ENCODE data around the gene OR2T29. TPM values are rescaled to one million over a fixed set of nuclear protein-coding genes. Genes with fewer than 3 reads are reported as not detected.

Gene OR2T29
- total and polyA plus RNA-seq, 2 of the 8 experiments (the other 6 are each of a cell fraction or from before 2014, with no cell fraction given) = not detected

GRCh38 chr1:248599396-248599795 lies 36.8 kb upstream of the OR2T29 start:
- Histone ChIP-seq H3K4me1 (replicated peaks in 1 of 4; ENCODE audit: control insufficient read depth in 3 of 4, insufficient read depth in 4 of 4, low read length in 3 of 4) (no peaks in the 10 kb centered on the region), H2BK5ac (ENCODE audit: low read depth, low read length) (no peak overlapping the region), H4K5ac (ENCODE audit: insufficient read length, low read depth, low read length) (no peak overlapping the region), H3K23me2 (ENCODE audit: low read depth, low read length) (no peaks in the 10 kb centered on the region), H4K91ac (replicated peaks; ENCODE audit: insufficient read length, low read length) (no peak overlapping the region), H4K8ac (ENCODE audit: extremely low read depth, insufficient read depth, low read length) (no peak overlapping the region), H3K79me1 (ENCODE audit: low read depth, low read length) (no peaks in the 10 kb centered on the region), H3K9ac (replicated peaks in 1 of 4; ENCODE audit: extremely low read depth in 1 of 4, low read depth in 3 of 4, low read length in 3 of 4) (no peak overlapping the region), H3K4me3 (ENCODE audit: extremely low read depth in 1 of 4, insufficient read depth in 2 of 4, low read depth in 3 of 4, low read length in 4 of 4) (no peak overlapping the region), H3K23ac (ENCODE audit: insufficient read length) (no peak overlapping the region), H3K9me3 (ENCODE audit: insufficient read depth in 2 of 2, low read depth in 1 of 2, low read length in 1 of 2) (peaks cover 46 to 67% of the 10 kb centered on the region in 2 experiments), H2BK15ac (ENCODE audit: low read length) (no peak overlapping the region), H3K27ac (ENCODE audit: low read depth, low read length) (no peak overlapping the region), H3K18ac (ENCODE audit: extremely low read depth, low read length) (no peak overlapping the region), H3K14ac (ENCODE audit: insufficient read length) (no peak overlapping the region), H2BK120ac (replicated peaks; ENCODE audit: low read depth, low read length) (no peak overlapping the region), H4K20me1 (replicated peaks in 1 of 2; ENCODE audit: control insufficient read depth in 1 of 2, insufficient read depth in 2 of 2, low read length in 2 of 2) (no peaks in the 10 kb centered on the region), H2AK5ac (ENCODE audit: low read depth, low read length) (no peak overlapping the region), H3K79me2 (ENCODE audit: control insufficient read depth in 1 of 2, insufficient read depth in 2 of 2, low read length in 2 of 2) (no peaks in the 10 kb centered on the region), H3K36me3 (ENCODE audit: control insufficient read depth in 2 of 4, insufficient read depth in 4 of 4, low read length in 3 of 4) (no peaks in the 10 kb centered on the region), H3K4ac (replicated peaks; ENCODE audit: insufficient read length, low read depth, low read length) (no peak overlapping the region), H2BK12ac (ENCODE audit: low read depth, low read length) (no peak overlapping the region), H3K56ac (replicated peaks; ENCODE audit: insufficient read length, low read depth, low read length) (no peak overlapping the region), H3K27me3 (replicated peaks in 1 of 4; ENCODE audit: control insufficient read depth in 3 of 4, extremely low read depth in 1 of 4, insufficient read depth in 3 of 4, low read length in 3 of 4) (no peaks in the 10 kb centered on the region), H2AFZ (ENCODE audit: low read length) (no peak overlapping the region), H2BK20ac (ENCODE audit: low read length) (no peak overlapping the region), H3K4me2 (ENCODE audit: insufficient read depth in 1 of 2, low read depth in 2 of 2, low read length in 2 of 2) (no peak overlapping the region)
- FAIRE-seq (no peak), DNase-seq (ENCODE audit: low read depth in 1 of 2, low spot score in 2 of 2) (no peak)
- no peak for TF ChIP-seq JUN (IDR thresholded peaks at IDR 0.05; ENCODE audit: low read depth, low read length)
- no peak for TF ChIP-seq PHF8 (conservative IDR thresholded peaks at IDR 0.05; ENCODE audit: low read depth, low read length)
- TF ChIP-seq SP1 (IDR thresholded peaks at IDR 0.05; ENCODE audit: low read depth, low read length) = no peak
- TF ChIP-seq TAF7 (optimal IDR thresholded peaks at IDR 0.05; ENCODE audit: borderline replicate concordance, low read depth, low read length) = no peak
- no peak for TF ChIP-seq POLR2A (IDR thresholded peaks at IDR 0.05; ENCODE audit: control extremely low read depth in 1 of 2, low read depth in 2 of 2, low read length in 2 of 2)
- TF ChIP-seq TAF1 (IDR thresholded peaks at IDR 0.05; ENCODE audit: low read depth, low read length) = no peak
- TF ChIP-seq USF2 (IDR thresholded peaks at IDR 0.05; ENCODE audit: low read length) = no peak
- no peak for TF ChIP-seq SIX5 (IDR thresholded peaks at IDR 0.05; ENCODE audit: low read depth, low read length)
- TF ChIP-seq HDAC6 (IDR thresholded peaks at IDR 0.05; ENCODE audit: low read depth, low read length) = no peak
- no peak for TF ChIP-seq YY1 (IDR thresholded peaks at IDR 0.05; ENCODE audit: low read depth, low read length)
- no peak for TF ChIP-seq SRF (IDR thresholded peaks at IDR 0.05; ENCODE audit: low read depth, low read length)
- TF ChIP-seq GTF2F1 (IDR thresholded peaks at IDR 0.05; ENCODE audit: borderline replicate concordance, low read depth, low read length) = no peak
- 74% methylated on average over 8 of the region's 8 CpGs; no CpG with 5 or more reads in 1 of the 2 experiments for WGBS, 2 experiments (ENCODE audit: extremely low coverage in 1 of 2, insufficient coverage in 1 of 2, insufficient read length in 1 of 2, insufficient replicate concordance in 2 of 2, low coverage in 1 of 2, low lambda C conversion rate in 2 of 2, missing lambda C conversion rate in 1 of 2)
- POLR2A ChIA-PET (ENCODE audit: partially characterized antibody) = no interaction called here
- CTCF ChIA-PET (ENCODE audit: partially characterized antibody) = no interaction called here
